ENCODE measurements around the gene SRGAP1.

DNA sequence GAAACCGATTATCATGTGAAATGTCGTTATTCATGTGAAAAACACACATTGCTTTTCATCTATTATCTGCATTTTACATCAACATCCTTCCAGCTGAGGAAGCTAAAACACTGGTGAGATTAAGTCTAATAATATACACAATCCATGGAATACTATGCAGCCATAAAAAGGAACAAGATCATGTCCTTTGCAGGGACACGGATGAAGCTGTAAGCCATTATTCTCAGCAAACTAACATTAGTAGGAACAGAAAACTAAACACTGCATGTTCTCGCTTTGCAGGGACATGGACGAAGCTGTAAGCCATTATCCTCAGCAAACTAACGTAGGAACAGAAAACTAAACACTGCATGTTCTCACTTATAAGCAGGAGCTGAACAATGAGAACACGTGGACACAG, 359.3 kb downstream of the SRGAP1 start:
- TF ChIP-seq GATA2 (IDR thresholded peaks at IDR 0.05; ENCODE audit: low read depth, low read length) (no peak), GATA3 (IDR thresholded peaks at IDR 0.05; ENCODE audit: low read depth, low read length) (no peak)

Data from SH-SY5Y (cell line).